WTC11 (cell line): ENCODE results near the gene PROB1. TPM values are rescaled to one million over a fixed set of nuclear protein-coding genes. Genes with fewer than 3 reads are reported as not detected.

Source experiments
- ATAC-seq: fragments of 200-7000 bp; cut with Tn5 transposase; 2 replicates; pipeline ENCODE4 v1.10.0; 2021; ENCODE audit warnings: mild to moderate bottlenecking, moderate library complexity
- CTCF ChIA-PET: fragments of 300-600 bp; sonication (Branson Sonifier 250); formaldehyde crosslinking; loops from one replicate; lab custom pipeline; 2021; ENCODE audit warnings: antibody characterized with exemption; lab: Charles Lee
- POLR2A ChIA-PET: fragments of 350-600 bp; sonication (Branson Sonifier 250); formaldehyde crosslinking; loops from one replicate; lab custom pipeline; 2021; ENCODE audit warnings: antibody characterized with exemption; lab: Charles Lee
- DNase-seq: peaks from one replicate; pipeline ENCODE4 v3.0.0; 2021; ENCODE audit warnings: low spot score
- H3K27ac Mint-ChIP-seq: 2 replicates; pipeline ENCODE4 v1.8.0; 2021; ENCODE audit warnings: mixed read lengths
- H3K27me3 Mint-ChIP-seq: 2 replicates; pipeline ENCODE4 v1.8.0; 2021; ENCODE audit warnings: low read depth, mild to moderate bottlenecking, moderate library complexity, mixed read lengths
- H3K36me3 Mint-ChIP-seq: 2 replicates; pipeline ENCODE4 v1.8.0; 2021; ENCODE audit warnings: mixed read lengths
- H3K4me1 Mint-ChIP-seq: 2 replicates; pipeline ENCODE4 v1.8.0; 2022; ENCODE audit warnings: mixed read lengths
- H3K4me3 Mint-ChIP-seq: 2 replicates; pipeline ENCODE4 v1.8.0; 2021; ENCODE audit warnings: mild to moderate bottlenecking, moderate library complexity, mixed read lengths
- H3K9me3 Mint-ChIP-seq: 2 replicates; pipeline ENCODE4 v1.8.0; 2021; ENCODE audit warnings: mixed read lengths
- FOXK1 ChIP-seq: sonication (generic); formaldehyde crosslinking; IDR thresholded peaks from 2 replicates; pipeline ENCODE4 v1.8.0; 2022; ENCODE audit warnings: mild to moderate bottlenecking, moderate library complexity, missing genetic modification reagents
- JAZF1 ChIP-seq: fragments of 250-450 bp; sonication (Bioruptor Pico); IDR thresholded peaks from 2 replicates; pipeline ENCODE4 v1.9.0; 2021; ENCODE audit warnings: moderate library complexity, mild to moderate bottlenecking, inconsistent platforms
- MXD4 ChIP-seq: fragments of 250-450 bp; sonication (Bioruptor Pico); IDR thresholded peaks from 2 replicates; pipeline ENCODE4 v1.8.0; 2021; ENCODE audit warnings: mild to moderate bottlenecking, moderate library complexity, borderline replicate concordance
- NR1H2 ChIP-seq: sonication (generic); formaldehyde crosslinking; IDR thresholded peaks from 2 replicates; pipeline ENCODE4 v1.9.0; 2021; ENCODE audit warnings: mild to moderate bottlenecking, moderate library complexity, missing genetic modification reagents
- PRRX2 ChIP-seq: fragments of 250-450 bp; sonication (Bioruptor Pico); IDR thresholded peaks from 2 replicates; pipeline ENCODE4 v1.8.0; 2021; ENCODE audit warnings: mild to moderate bottlenecking
- TCF7 ChIP-seq: sonication (generic); formaldehyde crosslinking; IDR thresholded peaks from 2 replicates; pipeline ENCODE4 v1.8.0; 2022; ENCODE audit warnings: mild to moderate bottlenecking, low read depth, missing genetic modification reagents, moderate library complexity
- ZNF138 ChIP-seq: sonication (generic); formaldehyde crosslinking; conservative IDR thresholded peaks from 2 replicates; pipeline ENCODE4 v1.8.1; 2022; ENCODE audit warnings: mild to moderate bottlenecking, moderate library complexity, missing genetic modification reagents
- ZNF219 ChIP-seq: sonication (generic); formaldehyde crosslinking; IDR thresholded peaks from 2 replicates; pipeline ENCODE4 v1.8.0; 2023; ENCODE audit warnings: missing genetic modification reagents, mild to moderate bottlenecking, borderline replicate concordance
- ZNF396 ChIP-seq: fragments of 250-450 bp; sonication (Bioruptor Pico); IDR thresholded peaks from 2 replicates; pipeline ENCODE4 v1.8.0; 2021; ENCODE audit warnings: mild to moderate bottlenecking, moderate library complexity, borderline replicate concordance
- total RNA-seq: library from RNA; stranded (reverse); gene quantifications from 3 replicates; pipeline ENCODE4 v1.2.3, GENCODE V29; 2021
- TF ChIP-seq, protein P1 (sequence below): sonication (generic); formaldehyde crosslinking; IDR thresholded peaks from 2 replicates; pipeline ENCODE4 v1.8.1; 2023; ENCODE audit warnings: mild to moderate bottlenecking, moderate library complexity, missing genetic modification reagents
- TF ChIP-seq, protein P2 (sequence below): sonication (generic); formaldehyde crosslinking; IDR thresholded peaks from 2 replicates; pipeline ENCODE4 v1.8.0; 2023; ENCODE audit warnings: missing genetic modification reagents
- TF ChIP-seq, protein P3 (sequence below): sonication (generic); formaldehyde crosslinking; IDR thresholded peaks from 2 replicates; pipeline ENCODE4 v1.8.1; 2023; ENCODE audit warnings: mild to moderate bottlenecking, missing genetic modification reagents, borderline replicate concordance
- TF ChIP-seq, protein P4 (sequence below): fragments of 250-450 bp; sonication (Bioruptor Pico); IDR thresholded peaks from 2 replicates; pipeline ENCODE4 v1.9.0; 2021; ENCODE audit warnings: moderate library complexity, mild to moderate bottlenecking, inconsistent platforms, borderline replicate concordance
- TF ChIP-seq, protein P5 (sequence below): sonication (generic); formaldehyde crosslinking; IDR thresholded peaks from 2 replicates; pipeline ENCODE4 v1.8.1; 2022; ENCODE audit warnings: missing genetic modification reagents, borderline replicate concordance
- TF ChIP-seq, protein P6 (sequence below): sonication (generic); formaldehyde crosslinking; IDR thresholded peaks from 2 replicates; pipeline ENCODE4 v1.8.1; 2023; ENCODE audit warnings: mild to moderate bottlenecking, missing genetic modification reagents

The PROB1 gene
- total RNA-seq, 1 experiment from 2014 or later, result 2.5 TPM

DNA sequence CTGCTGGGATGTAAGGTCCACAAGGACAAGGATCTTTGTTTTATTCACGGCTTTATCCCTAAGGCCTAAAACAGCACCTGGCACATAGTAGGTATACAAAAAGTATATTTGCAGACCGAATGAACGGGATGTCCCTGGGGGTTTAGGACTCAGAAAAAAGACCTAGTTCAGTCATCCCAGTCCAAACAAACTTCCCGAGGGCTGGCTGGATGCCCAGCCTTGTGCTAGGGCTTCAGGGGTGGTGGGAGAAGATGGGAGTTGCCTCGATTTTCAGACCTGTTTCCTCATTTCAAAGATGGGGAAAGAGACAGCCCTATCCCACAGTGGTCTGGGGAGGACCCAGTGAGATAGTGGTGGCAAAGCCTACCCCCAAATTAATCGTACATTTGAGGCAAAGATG lies 3.0 kb upstream of the PROB1 start (continued):
- TF ChIP-seq, protein P1, sequence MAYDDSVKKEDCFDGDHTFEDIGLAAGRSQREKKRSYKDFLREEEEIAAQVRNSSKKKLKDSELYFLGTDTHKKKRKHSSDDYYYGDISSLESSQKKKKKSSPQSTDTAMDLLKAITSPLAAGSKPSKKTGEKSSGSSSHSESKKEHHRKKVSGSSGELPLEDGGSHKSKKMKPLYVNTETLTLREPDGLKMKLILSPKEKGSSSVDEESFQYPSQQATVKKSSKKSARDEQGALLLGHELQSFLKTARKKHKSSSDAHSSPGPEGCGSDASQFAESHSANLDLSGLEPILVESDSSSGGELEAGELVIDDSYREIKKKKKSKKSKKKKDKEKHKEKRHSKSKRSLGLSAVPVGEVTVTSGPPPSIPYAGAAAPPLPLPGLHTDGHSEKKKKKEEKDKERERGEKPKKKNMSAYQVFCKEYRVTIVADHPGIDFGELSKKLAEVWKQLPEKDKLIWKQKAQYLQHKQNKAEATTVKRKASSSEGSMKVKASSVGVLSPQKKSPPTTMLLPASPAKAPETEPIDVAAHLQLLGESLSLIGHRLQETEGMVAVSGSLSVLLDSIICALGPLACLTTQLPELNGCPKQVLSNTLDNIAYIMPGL (CRISPR knock-in tag), result no peak
- TF ChIP-seq, all 79 proteins: peak for 0

DNA sequence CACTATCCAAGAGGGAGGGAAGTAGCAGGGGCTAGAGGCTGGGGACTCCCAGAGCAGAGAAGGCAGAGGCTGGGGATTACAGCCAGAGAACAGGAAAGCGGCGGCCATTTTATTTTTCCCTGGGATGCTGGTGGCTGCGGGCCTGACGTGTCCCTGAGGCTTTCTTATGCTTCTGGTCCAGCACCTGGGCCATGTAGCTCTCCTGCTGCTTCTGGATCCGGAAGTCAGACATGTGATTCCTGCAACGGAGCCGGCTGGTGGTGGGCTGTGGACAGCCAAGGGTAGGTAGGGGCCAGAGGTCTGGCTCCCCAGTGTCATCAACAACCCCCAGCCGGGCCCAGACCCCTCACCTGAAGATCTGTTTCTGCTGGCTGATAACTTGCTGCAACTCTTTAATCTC lies 1.8 kb upstream of the PROB1 start:
- Mint-ChIP-seq H3K36me3 (peaks cover 19% of the 10 kb centered on the region), H3K4me3 (no peak overlapping the region), H3K27me3 (peaks cover 36% of the 10 kb centered on the region), H3K4me1 (peaks cover 24% of the 10 kb centered on the region), H3K27ac (no peak overlapping the region), H3K9me3 (no peaks in the 10 kb centered on the region)
- ChIA-PET CTCF (interaction anchor here (1.6 kb wide), 1 partner anchor 26 kb away, joined by 4 read pairs; no protein-coding TSS in a partner anchor), POLR2A (no interaction called here)
- DNase-seq (no peak), ATAC-seq (no peak)
- TF ChIP-seq MXD4 (CRISPR knock-in tag) (no peak), NR1H2 (CRISPR knock-in tag) (no peak), TCF7 (CRISPR knock-in tag) (no peak), PRRX2 (CRISPR knock-in tag) (no peak), ZNF219 (CRISPR knock-in tag) (no peak), ZNF396 (CRISPR knock-in tag) (no peak), FOXK1 (CRISPR knock-in tag) (no peak), ZNF138 (CRISPR knock-in tag) (no peak), JAZF1 (CRISPR knock-in tag) (no peak)
- TF ChIP-seq, protein P2, sequence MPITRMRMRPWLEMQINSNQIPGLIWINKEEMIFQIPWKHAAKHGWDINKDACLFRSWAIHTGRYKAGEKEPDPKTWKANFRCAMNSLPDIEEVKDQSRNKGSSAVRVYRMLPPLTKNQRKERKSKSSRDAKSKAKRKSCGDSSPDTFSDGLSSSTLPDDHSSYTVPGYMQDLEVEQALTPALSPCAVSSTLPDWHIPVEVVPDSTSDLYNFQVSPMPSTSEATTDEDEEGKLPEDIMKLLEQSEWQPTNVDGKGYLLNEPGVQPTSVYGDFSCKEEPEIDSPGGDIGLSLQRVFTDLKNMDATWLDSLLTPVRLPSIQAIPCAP (CRISPR knock-in tag), result no peak
- TF ChIP-seq, protein P3, sequence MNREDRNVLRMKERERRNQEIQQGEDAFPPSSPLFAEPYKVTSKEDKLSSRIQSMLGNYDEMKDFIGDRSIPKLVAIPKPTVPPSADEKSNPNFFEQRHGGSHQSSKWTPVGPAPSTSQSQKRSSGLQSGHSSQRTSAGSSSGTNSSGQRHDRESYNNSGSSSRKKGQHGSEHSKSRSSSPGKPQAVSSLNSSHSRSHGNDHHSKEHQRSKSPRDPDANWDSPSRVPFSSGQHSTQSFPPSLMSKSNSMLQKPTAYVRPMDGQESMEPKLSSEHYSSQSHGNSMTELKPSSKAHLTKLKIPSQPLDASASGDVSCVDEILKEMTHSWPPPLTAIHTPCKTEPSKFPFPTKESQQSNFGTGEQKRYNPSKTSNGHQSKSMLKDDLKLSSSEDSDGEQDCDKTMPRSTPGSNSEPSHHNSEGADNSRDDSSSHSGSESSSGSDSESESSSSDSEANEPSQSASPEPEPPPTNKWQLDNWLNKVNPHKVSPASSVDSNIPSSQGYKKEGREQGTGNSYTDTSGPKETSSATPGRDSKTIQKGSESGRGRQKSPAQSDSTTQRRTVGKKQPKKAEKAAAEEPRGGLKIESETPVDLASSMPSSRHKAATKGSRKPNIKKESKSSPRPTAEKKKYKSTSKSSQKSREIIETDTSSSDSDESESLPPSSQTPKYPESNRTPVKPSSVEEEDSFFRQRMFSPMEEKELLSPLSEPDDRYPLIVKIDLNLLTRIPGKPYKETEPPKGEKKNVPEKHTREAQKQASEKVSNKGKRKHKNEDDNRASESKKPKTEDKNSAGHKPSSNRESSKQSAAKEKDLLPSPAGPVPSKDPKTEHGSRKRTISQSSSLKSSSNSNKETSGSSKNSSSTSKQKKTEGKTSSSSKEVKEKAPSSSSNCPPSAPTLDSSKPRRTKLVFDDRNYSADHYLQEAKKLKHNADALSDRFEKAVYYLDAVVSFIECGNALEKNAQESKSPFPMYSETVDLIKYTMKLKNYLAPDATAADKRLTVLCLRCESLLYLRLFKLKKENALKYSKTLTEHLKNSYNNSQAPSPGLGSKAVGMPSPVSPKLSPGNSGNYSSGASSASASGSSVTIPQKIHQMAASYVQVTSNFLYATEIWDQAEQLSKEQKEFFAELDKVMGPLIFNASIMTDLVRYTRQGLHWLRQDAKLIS (CRISPR knock-in tag), result no peak
- TF ChIP-seq, protein P4, sequence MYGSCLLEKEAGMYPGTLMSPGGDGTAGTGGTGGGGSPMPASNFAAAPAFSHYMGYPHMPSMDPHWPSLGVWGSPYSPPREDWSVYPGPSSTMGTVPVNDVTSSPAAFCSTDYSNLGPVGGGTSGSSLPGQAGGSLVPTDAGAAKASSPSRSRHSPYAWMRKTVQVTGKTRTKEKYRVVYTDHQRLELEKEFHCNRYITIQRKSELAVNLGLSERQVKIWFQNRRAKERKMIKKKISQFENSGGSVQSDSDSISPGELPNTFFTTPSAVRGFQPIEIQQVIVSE (CRISPR knock-in tag), result no peak
- TF ChIP-seq, protein P5, sequence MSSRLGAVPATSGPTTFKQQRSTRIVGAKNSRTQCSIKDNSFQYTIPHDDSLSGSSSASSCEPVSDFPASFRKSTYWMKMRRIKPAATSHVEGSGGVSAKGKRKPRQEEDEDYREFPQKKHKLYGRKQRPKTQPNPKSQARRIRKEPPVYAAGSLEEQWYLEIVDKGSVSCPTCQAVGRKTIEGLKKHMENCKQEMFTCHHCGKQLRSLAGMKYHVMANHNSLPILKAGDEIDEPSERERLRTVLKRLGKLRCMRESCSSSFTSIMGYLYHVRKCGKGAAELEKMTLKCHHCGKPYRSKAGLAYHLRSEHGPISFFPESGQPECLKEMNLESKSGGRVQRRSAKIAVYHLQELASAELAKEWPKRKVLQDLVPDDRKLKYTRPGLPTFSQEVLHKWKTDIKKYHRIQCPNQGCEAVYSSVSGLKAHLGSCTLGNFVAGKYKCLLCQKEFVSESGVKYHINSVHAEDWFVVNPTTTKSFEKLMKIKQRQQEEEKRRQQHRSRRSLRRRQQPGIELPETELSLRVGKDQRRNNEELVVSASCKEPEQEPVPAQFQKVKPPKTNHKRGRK (CRISPR knock-in tag), result no peak
- TF ChIP-seq, protein P6, sequence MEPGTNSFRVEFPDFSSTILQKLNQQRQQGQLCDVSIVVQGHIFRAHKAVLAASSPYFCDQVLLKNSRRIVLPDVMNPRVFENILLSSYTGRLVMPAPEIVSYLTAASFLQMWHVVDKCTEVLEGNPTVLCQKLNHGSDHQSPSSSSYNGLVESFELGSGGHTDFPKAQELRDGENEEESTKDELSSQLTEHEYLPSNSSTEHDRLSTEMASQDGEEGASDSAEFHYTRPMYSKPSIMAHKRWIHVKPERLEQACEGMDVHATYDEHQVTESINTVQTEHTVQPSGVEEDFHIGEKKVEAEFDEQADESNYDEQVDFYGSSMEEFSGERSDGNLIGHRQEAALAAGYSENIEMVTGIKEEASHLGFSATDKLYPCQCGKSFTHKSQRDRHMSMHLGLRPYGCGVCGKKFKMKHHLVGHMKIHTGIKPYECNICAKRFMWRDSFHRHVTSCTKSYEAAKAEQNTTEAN (CRISPR knock-in tag), result no peak
